Measurements from ENCODE around the gene BBOX1.

Gene BBOX1

DNA sequence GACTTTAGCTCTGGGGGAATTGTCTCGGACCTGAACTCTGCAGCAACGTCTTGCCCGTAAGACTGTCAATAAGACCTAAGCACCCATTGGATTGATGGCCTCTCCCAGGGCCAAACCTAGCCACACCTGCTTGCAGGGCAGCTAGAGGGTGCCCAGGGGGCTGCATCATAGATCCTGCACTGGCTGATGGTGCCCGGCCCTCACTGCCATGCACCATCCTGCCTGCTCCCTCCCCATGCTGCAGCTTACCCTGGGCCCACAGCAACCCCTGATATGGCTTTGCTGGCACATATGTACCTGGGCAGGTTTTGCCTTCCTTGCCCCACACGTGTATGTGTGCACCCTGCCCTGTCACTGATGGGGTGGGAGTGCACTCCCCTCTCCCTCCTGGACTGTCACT, 8.9 kb upstream of the BBOX1 start:
- no peaks in the 10 kb centered on the region for H3K36me3 ChIP-seq (ENCODE audit: control insufficient read depth, insufficient read depth, low read length)
- no peak overlapping the region for H3K9ac ChIP-seq (ENCODE audit: low read length)
- H3K4me1 ChIP-seq (ENCODE audit: control insufficient read depth, insufficient read depth, low read length) = no peaks in the 10 kb centered on the region
- H3K27me3 ChIP-seq (ENCODE audit: control insufficient read depth, insufficient read depth, low read length) = no peaks in the 10 kb centered on the region
- no peak overlapping the region for H3K27ac ChIP-seq (ENCODE audit: low read depth, low read length)
- H3K4me3 ChIP-seq (ENCODE audit: low read length) = no peak overlapping the region

DNA sequence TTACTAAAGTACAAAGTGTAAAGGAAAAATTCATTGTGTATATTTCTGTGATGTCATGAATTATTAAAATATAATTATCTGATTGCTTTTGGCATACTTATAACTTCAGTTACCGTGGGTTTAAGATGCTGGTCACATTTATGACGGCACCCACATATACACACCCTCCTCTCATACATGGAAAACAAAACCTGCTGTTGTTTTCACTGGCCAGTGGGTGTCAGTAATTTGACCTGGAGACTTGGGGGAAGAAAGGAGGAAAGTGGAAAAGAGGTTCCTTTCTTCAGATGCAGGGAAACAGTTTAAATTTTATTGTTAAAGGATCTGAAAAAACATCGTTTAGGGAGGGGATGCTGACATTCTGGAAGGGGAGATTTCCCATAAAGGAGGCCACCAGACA, 742 bp upstream of the BBOX1 start:
- no peak overlapping the region for H3K27ac ChIP-seq (ENCODE audit: low read depth, low read length)
- H3K27me3 ChIP-seq (ENCODE audit: control insufficient read depth, insufficient read depth, low read length) = no peaks in the 10 kb centered on the region

DNA sequence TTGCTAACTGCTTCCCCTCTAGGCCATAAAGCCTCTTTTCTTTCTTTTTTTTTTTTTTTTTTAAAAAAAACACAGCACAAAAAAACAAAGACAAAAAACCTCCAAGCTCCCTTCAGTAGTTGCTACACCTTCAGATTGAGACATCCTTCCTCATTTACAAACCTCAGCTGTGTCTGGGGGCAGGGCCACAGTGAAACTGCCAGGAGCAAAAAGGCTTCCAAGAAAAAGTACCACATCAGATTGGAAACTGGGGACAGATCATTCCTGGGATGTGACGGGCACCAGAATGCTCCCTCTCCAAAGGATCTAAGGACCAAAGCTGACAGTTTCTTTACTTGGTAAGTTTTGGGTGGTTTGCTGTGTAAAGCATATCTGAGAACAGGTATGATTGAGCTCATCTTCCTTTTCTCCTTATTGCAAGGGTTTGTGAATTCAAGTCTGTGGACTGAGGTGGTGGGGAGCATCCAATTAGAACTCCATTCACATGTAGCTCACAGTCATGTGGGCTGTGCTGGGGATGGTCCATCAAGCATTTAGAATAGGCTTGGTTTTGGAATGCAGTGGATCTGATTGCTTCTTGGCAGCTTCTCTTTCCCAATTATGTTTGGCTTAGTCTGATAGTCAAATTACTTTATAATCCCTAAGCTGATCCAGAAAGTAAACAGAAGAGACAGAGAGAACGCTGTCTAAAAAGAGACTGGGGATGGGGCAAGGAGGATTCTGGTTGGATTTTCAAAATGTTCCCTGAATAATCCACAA, 705 bp downstream of the BBOX1 start:
- H3K27ac ChIP-seq (ENCODE audit: low read depth, low read length) = no peak overlapping the region
- H3K27me3 ChIP-seq (ENCODE audit: control insufficient read depth, insufficient read depth, low read length) = no peaks in the 10 kb centered on the region
- no peak overlapping the region for H3K9ac ChIP-seq (ENCODE audit: low read length)
- no peak overlapping the region for H3K4me3 ChIP-seq (ENCODE audit: low read length)
- peaks cover 4% of the 10 kb centered on the region for H3K4me1 ChIP-seq (ENCODE audit: control insufficient read depth, insufficient read depth, low read length)
- no peaks in the 10 kb centered on the region for H3K36me3 ChIP-seq (ENCODE audit: control insufficient read depth, insufficient read depth, low read length)

More for the DNA sequence above, 742 bp upstream of the BBOX1 start:
- Histone ChIP-seq H3K4me1 (ENCODE audit: control insufficient read depth, insufficient read depth, low read length) (peaks cover 4% of the 10 kb centered on the region), H3K4me3 (ENCODE audit: low read length) (no peak overlapping the region), H3K36me3 (ENCODE audit: control insufficient read depth, insufficient read depth, low read length) (no peaks in the 10 kb centered on the region), H3K9ac (ENCODE audit: low read length) (no peak overlapping the region)

DNA sequence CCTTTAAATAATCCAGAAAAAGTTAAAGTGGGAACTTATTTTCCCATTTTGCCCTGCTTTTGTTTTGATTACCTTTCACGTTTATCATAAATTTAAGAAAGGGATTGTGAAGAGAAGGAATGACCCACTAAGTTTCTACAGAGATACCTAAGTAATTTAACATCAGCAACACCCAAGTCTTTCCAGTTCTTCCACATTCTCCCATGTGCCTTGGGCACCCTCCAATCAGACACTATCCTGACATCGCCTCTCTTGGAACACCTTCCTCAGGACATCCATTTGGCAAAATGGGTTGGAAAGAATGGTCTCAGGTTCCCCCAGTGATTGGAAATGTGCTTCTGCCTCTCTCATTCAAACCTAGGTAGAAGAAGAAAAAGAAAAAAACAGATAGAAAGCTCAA, 6.3 kb downstream of the BBOX1 start:
- H3K27me3 ChIP-seq (ENCODE audit: control insufficient read depth, insufficient read depth, low read length) = no peaks in the 10 kb centered on the region
- H3K27ac ChIP-seq (ENCODE audit: low read depth, low read length) = no peak overlapping the region
- no peaks in the 10 kb centered on the region for H3K4me1 ChIP-seq (ENCODE audit: control insufficient read depth, insufficient read depth, low read length)
- no peak overlapping the region for H3K9ac ChIP-seq (ENCODE audit: low read length)
- no peaks in the 10 kb centered on the region for H3K36me3 ChIP-seq (ENCODE audit: control insufficient read depth, insufficient read depth, low read length)
- no peak overlapping the region for H3K4me3 ChIP-seq (ENCODE audit: low read length)

DNA sequence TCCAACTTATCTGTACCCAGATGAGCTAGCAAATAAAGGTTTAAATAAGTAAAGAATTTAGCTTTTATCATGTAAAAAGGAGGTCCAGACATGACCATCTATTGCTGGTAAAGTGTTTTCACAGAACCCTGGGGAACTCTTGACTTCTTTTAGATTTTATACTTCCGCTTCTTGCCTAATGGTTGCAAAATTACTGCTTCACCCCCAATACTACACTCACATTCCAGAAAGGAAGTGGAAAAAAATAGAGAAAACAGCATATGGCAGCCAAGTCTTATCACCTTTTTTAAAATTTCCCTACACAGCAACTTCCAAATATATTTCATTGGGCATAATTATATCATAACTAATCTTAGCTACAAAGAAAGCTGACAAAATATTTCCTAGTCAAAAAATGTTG, 12.1 kb downstream of the BBOX1 start:
- Histone ChIP-seq H3K4me1 (ENCODE audit: control insufficient read depth, insufficient read depth, low read length) (no peaks in the 10 kb centered on the region), H3K27me3 (ENCODE audit: control insufficient read depth, insufficient read depth, low read length) (no peaks in the 10 kb centered on the region), H3K27ac (ENCODE audit: low read depth, low read length) (no peak overlapping the region), H3K9ac (ENCODE audit: low read length) (no peak overlapping the region), H3K4me3 (ENCODE audit: low read length) (no peak overlapping the region), H3K36me3 (ENCODE audit: control insufficient read depth, insufficient read depth, low read length) (no peaks in the 10 kb centered on the region)

- Histone ChIP-seq H3K4me3 (ENCODE audit: low read length) (no peak overlapping the region), H3K4me1 (ENCODE audit: control insufficient read depth, insufficient read depth, low read length) (no peaks in the 10 kb centered on the region), H3K9ac (ENCODE audit: low read length) (no peak overlapping the region), H3K36me3 (ENCODE audit: control insufficient read depth, insufficient read depth, low read length) (no peaks in the 10 kb centered on the region), H3K27me3 (ENCODE audit: control insufficient read depth, insufficient read depth, low read length) (no peaks in the 10 kb centered on the region), H3K27ac (ENCODE audit: low read depth, low read length) (no peak overlapping the region)
These were observed 14.6 kb downstream of the BBOX1 start for GRCh38 chr11:27055065-27055682.

GRCh38 chr11:27057091-27057780, 16.6 kb downstream of the BBOX1 start:
- no peak overlapping the region for H3K27ac ChIP-seq (ENCODE audit: low read depth, low read length)
- no peak overlapping the region for H3K4me3 ChIP-seq (ENCODE audit: low read length)
- no peaks in the 10 kb centered on the region for H3K36me3 ChIP-seq (ENCODE audit: control insufficient read depth, insufficient read depth, low read length)
- H3K9ac ChIP-seq (ENCODE audit: low read length) = no peak overlapping the region
- no peaks in the 10 kb centered on the region for H3K4me1 ChIP-seq (ENCODE audit: control insufficient read depth, insufficient read depth, low read length)
- no peaks in the 10 kb centered on the region for H3K27me3 ChIP-seq (ENCODE audit: control insufficient read depth, insufficient read depth, low read length)

DNA sequence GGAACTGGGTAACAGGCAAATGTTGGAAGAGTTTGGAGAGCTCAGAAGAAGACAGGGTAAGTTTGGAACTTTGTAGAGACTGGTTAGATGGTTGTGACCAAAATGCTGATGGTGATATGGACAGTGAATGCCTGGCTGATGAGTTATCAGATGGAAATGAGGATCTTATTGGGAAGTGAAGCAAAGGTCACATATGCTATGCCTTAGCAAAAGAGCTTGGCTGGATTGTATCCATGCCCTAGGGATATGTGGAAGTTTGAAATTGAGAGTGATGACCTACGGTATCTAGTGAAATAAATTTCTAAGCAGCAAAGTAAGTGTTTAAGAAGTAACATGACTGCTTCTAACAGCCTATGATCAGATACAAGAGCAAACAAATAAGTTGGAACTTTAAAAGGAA, 17.8 kb downstream of the BBOX1 start:
- no peak overlapping the region for H3K27ac ChIP-seq (ENCODE audit: low read depth, low read length)

GRCh38 chr11:27059431-27059830, 18.8 kb downstream of the BBOX1 start:
- H3K4me3 ChIP-seq (ENCODE audit: low read length) = no peak overlapping the region
- no peaks in the 10 kb centered on the region for H3K36me3 ChIP-seq (ENCODE audit: control insufficient read depth, insufficient read depth, low read length)
- H3K27me3 ChIP-seq (ENCODE audit: control insufficient read depth, insufficient read depth, low read length) = no peaks in the 10 kb centered on the region
- H3K4me1 ChIP-seq (ENCODE audit: control insufficient read depth, insufficient read depth, low read length) = no peaks in the 10 kb centered on the region
- no peak overlapping the region for H3K9ac ChIP-seq (ENCODE audit: low read length)
- H3K27ac ChIP-seq (ENCODE audit: low read depth, low read length) = no peak overlapping the region

More for the DNA sequence above, 17.8 kb downstream of the BBOX1 start:
- H3K9ac ChIP-seq (ENCODE audit: low read length) = no peak overlapping the region
- H3K4me3 ChIP-seq (ENCODE audit: low read length) = no peak overlapping the region
- H3K27me3 ChIP-seq (ENCODE audit: control insufficient read depth, insufficient read depth, low read length) = no peaks in the 10 kb centered on the region
- H3K4me1 ChIP-seq (ENCODE audit: control insufficient read depth, insufficient read depth, low read length) = no peaks in the 10 kb centered on the region
- H3K36me3 ChIP-seq (ENCODE audit: control insufficient read depth, insufficient read depth, low read length) = no peaks in the 10 kb centered on the region

DNA sequence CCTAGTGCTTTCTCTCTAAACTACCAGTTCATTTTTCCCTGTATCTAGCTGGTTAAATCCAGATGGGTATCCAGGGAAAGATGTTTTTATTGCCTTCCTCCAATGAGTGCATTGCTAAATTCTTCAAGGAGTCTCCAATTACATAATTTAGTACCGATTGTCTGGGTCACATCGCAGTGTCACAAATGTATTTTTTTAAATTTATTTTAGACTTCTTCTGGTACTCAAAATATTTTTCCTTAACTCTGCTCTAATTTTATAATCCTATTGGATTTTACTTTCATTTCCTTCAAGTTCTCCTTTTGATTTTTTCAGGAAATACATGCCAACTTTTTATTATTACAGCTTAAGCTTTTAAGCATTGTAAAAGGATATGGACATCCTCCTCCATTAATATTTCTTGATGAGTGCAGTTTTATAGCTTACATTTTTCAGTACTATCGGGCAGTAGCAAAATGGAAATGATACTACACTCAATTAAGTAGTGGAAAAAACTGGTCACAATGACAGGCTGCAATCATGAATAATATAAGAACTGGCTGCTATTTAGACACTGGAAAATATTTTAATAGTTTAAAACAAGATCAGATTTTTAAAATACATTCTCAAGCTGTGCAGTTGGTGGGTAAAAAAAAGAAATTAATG, 20.3 kb downstream of the BBOX1 start:
- no peak overlapping the region for H3K4me3 ChIP-seq (ENCODE audit: low read length)

DNA sequence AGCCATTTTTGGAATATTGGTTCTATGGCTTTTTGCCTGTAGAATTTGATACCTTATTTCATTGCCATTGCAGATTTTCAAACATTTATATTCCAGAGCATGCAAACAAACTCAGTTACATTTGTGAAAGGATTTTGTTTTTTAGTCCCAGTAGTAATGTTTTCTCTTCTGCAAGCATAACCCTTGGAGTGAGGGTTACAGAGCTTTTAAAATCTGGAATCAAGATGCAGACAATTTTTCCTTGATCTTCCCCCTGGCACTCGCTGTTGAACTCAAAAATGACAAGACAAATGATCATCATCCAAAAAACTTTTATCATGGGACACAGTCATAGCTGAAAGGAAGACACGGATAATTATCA, 20.8 kb downstream of the BBOX1 start:
- no peaks in the 10 kb centered on the region for H3K36me3 ChIP-seq (ENCODE audit: control insufficient read depth, insufficient read depth, low read length)
- H3K4me1 ChIP-seq (ENCODE audit: control insufficient read depth, insufficient read depth, low read length) = no peaks in the 10 kb centered on the region
- H3K27ac ChIP-seq (ENCODE audit: low read depth, low read length) = no peak overlapping the region

More for the DNA sequence above, 20.3 kb downstream of the BBOX1 start:
- Histone ChIP-seq H3K27ac (ENCODE audit: low read depth, low read length) (peak overlapping the region; percentile 9), H3K36me3 (ENCODE audit: control insufficient read depth, insufficient read depth, low read length) (no peaks in the 10 kb centered on the region), H3K9ac (ENCODE audit: low read length) (no peak overlapping the region), H3K27me3 (ENCODE audit: control insufficient read depth, insufficient read depth, low read length) (no peaks in the 10 kb centered on the region), H3K4me1 (ENCODE audit: control insufficient read depth, insufficient read depth, low read length) (no peaks in the 10 kb centered on the region)

GRCh38 chr11:27064086-27064485, 23.5 kb downstream of the BBOX1 start:
- no peak overlapping the region for H3K9ac ChIP-seq (ENCODE audit: low read length)

More for the DNA sequence above, 20.8 kb downstream of the BBOX1 start:
- H3K9ac ChIP-seq (ENCODE audit: low read length) = no peak overlapping the region
- H3K4me3 ChIP-seq (ENCODE audit: low read length) = no peak overlapping the region
- H3K27me3 ChIP-seq (ENCODE audit: control insufficient read depth, insufficient read depth, low read length) = no peaks in the 10 kb centered on the region

More at GRCh38 chr11:27064086-27064485, 23.5 kb downstream of the BBOX1 start:
- Histone ChIP-seq H3K4me3 (ENCODE audit: low read length) (no peak overlapping the region), H3K36me3 (ENCODE audit: control insufficient read depth, insufficient read depth, low read length) (no peaks in the 10 kb centered on the region), H3K27ac (ENCODE audit: low read depth, low read length) (no peak overlapping the region), H3K4me1 (ENCODE audit: control insufficient read depth, insufficient read depth, low read length) (no peaks in the 10 kb centered on the region), H3K27me3 (ENCODE audit: control insufficient read depth, insufficient read depth, low read length) (no peaks in the 10 kb centered on the region)
